Stimulated activated CD4-positive, alpha-beta T cell treated with anti-CD3 and anti-CD28 coated beads, Interleukin-12 subunit alpha, Interleukin-12 subunit beta, amount 100 ng/mL, for 24 hours (primary cell): Measurements from ENCODE around the gene NDUFS3.

Source experiments
- DNase-seq, 2 experiments: peaks; one replicate each; pipeline ENCODE4 v3.0.0-alpha.2; 2020; ENCODE audit warnings: low read depth in 2 of 2

NDUFS3 gene

DNA sequence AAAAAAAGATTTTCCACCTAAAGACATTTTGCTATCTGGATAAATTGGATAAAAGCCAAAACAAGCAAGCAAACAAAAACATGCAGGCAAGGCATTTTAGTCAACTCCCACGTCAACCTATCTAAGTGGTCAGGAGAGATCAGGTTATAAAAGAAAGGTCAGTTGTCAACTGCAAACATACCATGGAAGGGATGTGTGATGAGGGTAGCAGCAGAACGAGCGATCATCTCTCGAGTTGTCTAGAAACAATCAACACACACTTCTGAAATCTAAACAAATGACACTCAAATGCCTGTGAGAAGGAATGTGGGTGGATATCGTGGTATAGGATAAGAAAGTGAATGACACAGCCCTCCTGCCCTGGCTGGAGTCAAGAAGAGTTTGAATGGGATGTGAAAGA, 52.6 kb downstream of the NDUFS3 start:
- DNase-seq = no peak
